ENCODE data around the gene USP11. TPM values are rescaled to one million over a fixed set of nuclear protein-coding genes. Genes with fewer than 3 reads are reported as not detected.
A peak's percentile ranks its signal among the peaks of the same experiment; 100 is the strongest.

USP11 gene
- total RNA-seq, 1 donor from 2014 or later, result 72.5 TPM

GRCh38 chrX:47193475-47194193 is 39.2 kb upstream of the USP11 start, which contains the start of gene UBA1:
TSS of gene UBA1 (plus strand) at chrX:47193829. CDS start at chrX:47198803, 4,974 bp downstream.
- Mint-ChIP-seq H3K36me3 (ENCODE audit: low read depth, unreplicated experiment) (peaks cover 7% of the 10 kb centered on the region), H3K27ac (ENCODE audit: unreplicated experiment) (peak within 1 kb of the TSS; percentile 94), H3K4me1 (ENCODE audit: unreplicated experiment) (peaks cover 19% of the 10 kb centered on the region), H3K4me3 (ENCODE audit: unreplicated experiment) (peak within 1 kb of the TSS; percentile 95), H3K9me3 (ENCODE audit: unreplicated experiment) (no peaks in the 10 kb centered on the region), H3K27me3 (ENCODE audit: unreplicated experiment) (peaks cover 7% of the 10 kb centered on the region)
- DNase-seq (ENCODE audit: low spot score), result peak; percentile 85
- TF ChIP-seq, protein P1, sequence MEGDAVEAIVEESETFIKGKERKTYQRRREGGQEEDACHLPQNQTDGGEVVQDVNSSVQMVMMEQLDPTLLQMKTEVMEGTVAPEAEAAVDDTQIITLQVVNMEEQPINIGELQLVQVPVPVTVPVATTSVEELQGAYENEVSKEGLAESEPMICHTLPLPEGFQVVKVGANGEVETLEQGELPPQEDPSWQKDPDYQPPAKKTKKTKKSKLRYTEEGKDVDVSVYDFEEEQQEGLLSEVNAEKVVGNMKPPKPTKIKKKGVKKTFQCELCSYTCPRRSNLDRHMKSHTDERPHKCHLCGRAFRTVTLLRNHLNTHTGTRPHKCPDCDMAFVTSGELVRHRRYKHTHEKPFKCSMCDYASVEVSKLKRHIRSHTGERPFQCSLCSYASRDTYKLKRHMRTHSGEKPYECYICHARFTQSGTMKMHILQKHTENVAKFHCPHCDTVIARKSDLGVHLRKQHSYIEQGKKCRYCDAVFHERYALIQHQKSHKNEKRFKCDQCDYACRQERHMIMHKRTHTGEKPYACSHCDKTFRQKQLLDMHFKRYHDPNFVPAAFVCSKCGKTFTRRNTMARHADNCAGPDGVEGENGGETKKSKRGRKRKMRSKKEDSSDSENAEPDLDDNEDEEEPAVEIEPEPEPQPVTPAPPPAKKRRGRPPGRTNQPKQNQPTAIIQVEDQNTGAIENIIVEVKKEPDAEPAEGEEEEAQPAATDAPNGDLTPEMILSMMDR (IDR thresholded peaks at IDR 0.05; ENCODE audit: unreplicated experiment), result peak; percentile 80

GRCh38 chrX:47194194-47194787 is 38.5 kb upstream of the USP11 start:
- peaks cover 7% of the 10 kb centered on the region for H3K27me3 Mint-ChIP-seq (ENCODE audit: unreplicated experiment)
- H3K36me3 Mint-ChIP-seq (ENCODE audit: low read depth, unreplicated experiment), result peaks cover 7% of the 10 kb centered on the region
- peaks cover 19% of the 10 kb centered on the region for H3K4me1 Mint-ChIP-seq (ENCODE audit: unreplicated experiment)
- H3K27ac Mint-ChIP-seq (ENCODE audit: unreplicated experiment), result peak overlapping the region; percentile 94
- no peak for DNase-seq (ENCODE audit: low spot score)
- no peaks in the 10 kb centered on the region for H3K9me3 Mint-ChIP-seq (ENCODE audit: unreplicated experiment)
- H3K4me3 Mint-ChIP-seq (ENCODE audit: unreplicated experiment), result peak overlapping the region; percentile 95
- TF ChIP-seq, protein P1 (IDR thresholded peaks at IDR 0.05; ENCODE audit: unreplicated experiment), result no peak

GRCh38 chrX:47196098-47196497 is 36.7 kb upstream of the USP11 start:
- Mint-ChIP-seq H3K36me3 (ENCODE audit: low read depth, unreplicated experiment) (peaks cover 11% of the 10 kb centered on the region), H3K4me3 (ENCODE audit: unreplicated experiment) (peak overlapping the region; percentile 86), H3K9me3 (ENCODE audit: unreplicated experiment) (no peaks in the 10 kb centered on the region)

DNA sequence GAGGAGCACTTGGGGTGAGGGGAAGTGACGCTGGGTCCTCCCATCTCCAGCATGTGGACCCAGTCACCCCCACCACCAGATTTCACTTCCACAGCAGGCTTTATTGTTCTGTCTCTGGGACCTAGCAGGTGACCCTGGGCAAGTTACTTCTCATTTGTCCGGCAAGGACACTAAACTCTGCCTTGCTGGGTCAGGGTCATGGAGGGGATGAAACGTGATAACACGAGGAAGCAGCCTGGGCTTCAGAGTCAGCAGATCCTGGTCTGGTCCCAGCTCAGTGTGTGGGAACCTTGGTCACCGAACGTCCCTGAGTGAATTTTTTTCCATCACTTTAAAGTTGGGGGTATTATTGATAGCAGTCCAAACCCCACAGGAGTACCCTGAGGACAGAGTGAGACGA is 35.3 kb upstream of the USP11 start:
- H3K4me1 Mint-ChIP-seq (ENCODE audit: unreplicated experiment), result peaks cover 19% of the 10 kb centered on the region
- no peak overlapping the region for H3K27ac Mint-ChIP-seq (ENCODE audit: unreplicated experiment)
- TF ChIP-seq, protein P1 (IDR thresholded peaks at IDR 0.05; ENCODE audit: unreplicated experiment), result no peak
- peaks cover 23% of the 10 kb centered on the region for H3K36me3 Mint-ChIP-seq (ENCODE audit: low read depth, unreplicated experiment)
- no peak overlapping the region for H3K4me3 Mint-ChIP-seq (ENCODE audit: unreplicated experiment)
- peaks cover 8% of the 10 kb centered on the region for H3K27me3 Mint-ChIP-seq (ENCODE audit: unreplicated experiment)
- H3K9me3 Mint-ChIP-seq (ENCODE audit: unreplicated experiment), result no peaks in the 10 kb centered on the region
- no peak for DNase-seq (ENCODE audit: low spot score)

More at GRCh38 chrX:47196098-47196497, 36.7 kb upstream of the USP11 start:
- TF ChIP-seq, protein P1 (IDR thresholded peaks at IDR 0.05; ENCODE audit: unreplicated experiment), result no peak
- Mint-ChIP-seq H3K4me1 (ENCODE audit: unreplicated experiment) (peaks cover 19% of the 10 kb centered on the region), H3K27ac (ENCODE audit: unreplicated experiment) (peak overlapping the region; percentile 81), H3K27me3 (ENCODE audit: unreplicated experiment) (peaks cover 8% of the 10 kb centered on the region)
- no peak for DNase-seq (ENCODE audit: low spot score)
